Umbilical cord (tissue), 2 donors: Measurements from ENCODE around the gene PPM1N. TPM values are rescaled to one million over a fixed set of nuclear protein-coding genes. Genes with fewer than 3 reads are reported as not detected.

Experiments
- DNase-seq: peaks from one replicate; pipeline ENCODE4 v3.0.0-alpha.2; 2015; ENCODE audit warnings: low spot score
- total RNA-seq: library from RNA; depleted of rRNA; stranded (reverse); fragments of >200 nt; gene quantifications from one replicate; pipeline ENCODE4 v1.2.3, GENCODE V29; 2014; ENCODE audit warnings: low replicate concordance; ENCODE audit not compliant: insufficient read depth

Gene PPM1N
- total RNA-seq, 1 donor from 2014 or later = not detected

DNA sequence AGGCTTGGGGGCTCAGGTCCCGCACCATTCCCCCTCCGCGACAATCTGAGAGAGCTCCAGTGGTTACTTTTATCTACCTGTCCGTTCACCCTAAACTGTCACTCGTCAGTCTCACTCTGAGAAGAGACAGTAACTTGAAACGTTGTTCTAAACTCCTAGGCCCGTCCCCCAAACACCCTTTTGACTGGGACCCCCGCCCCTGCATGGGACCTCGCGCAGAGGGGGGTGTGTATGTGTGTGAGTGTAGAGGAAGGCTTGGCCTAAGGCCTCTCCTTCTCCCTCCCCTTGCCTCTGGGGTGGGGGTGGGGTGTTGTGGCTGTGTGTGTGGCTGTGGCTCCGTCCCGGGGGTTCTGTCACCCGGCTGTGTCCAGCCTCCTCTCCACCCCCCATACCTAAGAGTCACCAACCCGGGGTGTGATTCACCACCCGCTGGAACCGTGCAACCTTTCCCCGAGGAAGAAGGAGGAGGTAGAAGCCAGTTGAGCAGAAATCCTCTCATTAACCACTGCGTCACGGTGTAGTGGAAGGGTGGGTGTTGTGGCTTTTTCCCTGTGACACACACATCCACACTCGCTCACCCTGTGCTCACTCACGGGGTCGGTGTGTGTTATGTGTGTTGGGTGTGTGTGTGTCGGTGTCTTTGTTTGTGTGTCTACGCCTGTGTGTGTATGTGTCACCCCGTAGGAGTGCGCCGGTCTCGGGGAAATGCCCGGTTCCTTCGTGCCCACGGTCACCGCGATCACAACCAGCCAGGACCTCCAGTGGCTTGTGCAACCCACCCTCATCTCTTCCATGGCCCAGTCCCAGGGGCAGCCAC lies 28.1 kb upstream of the PPM1N start:
- DNase-seq = peak; percentile 71

DNA sequence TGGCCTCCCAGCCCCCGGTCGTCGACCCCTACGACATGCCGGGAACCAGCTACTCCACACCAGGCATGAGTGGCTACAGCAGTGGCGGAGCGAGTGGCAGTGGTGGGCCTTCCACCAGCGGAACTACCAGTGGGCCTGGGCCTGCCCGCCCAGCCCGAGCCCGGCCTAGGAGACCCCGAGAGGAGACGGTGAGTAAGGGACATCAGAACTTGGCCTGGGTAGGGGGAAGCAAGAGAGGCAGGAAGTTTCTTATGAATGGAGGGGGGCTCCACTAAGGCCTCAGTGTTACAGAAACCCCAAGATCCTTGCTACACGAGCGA lies 27.5 kb upstream of the PPM1N start:
- no peak for DNase-seq

DNA sequence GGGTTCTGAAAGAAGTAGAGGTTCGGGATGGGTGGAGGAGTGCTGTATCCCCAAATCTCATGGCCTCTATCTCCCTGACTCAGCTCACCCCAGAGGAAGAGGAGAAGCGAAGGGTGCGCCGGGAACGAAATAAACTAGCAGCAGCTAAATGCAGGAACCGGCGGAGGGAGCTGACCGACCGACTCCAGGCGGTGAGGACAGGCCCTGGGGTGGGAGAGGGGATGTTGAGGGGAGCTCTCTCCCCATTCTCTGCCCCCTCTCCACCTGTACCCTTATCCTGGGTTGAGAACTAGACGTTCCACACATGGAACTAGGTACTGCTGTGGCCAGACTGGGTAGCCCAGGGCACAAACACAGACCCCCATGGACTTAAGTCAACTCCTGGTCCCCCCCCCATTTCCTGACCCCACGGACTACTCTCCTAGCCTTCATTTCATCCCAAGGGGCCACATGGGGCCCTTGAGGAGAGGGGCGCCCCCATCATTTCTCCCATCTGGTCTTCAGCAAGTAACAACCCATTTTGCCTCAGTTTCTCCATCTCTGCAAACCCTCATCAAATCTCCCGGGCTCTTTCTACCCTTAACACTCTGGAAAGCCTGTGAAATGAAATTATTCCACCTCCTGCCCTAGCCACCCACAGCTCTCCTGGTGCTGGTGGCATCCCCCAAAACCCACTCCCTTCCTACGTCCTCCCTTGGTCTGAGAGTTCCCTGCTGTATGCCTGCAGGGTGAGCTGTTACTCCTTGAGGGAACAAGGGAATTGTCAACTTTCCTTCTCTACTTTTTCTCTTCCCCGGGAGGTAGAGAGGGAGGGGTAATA lies 26.9 kb upstream of the PPM1N start:
- peak; percentile 47 for DNase-seq

DNA sequence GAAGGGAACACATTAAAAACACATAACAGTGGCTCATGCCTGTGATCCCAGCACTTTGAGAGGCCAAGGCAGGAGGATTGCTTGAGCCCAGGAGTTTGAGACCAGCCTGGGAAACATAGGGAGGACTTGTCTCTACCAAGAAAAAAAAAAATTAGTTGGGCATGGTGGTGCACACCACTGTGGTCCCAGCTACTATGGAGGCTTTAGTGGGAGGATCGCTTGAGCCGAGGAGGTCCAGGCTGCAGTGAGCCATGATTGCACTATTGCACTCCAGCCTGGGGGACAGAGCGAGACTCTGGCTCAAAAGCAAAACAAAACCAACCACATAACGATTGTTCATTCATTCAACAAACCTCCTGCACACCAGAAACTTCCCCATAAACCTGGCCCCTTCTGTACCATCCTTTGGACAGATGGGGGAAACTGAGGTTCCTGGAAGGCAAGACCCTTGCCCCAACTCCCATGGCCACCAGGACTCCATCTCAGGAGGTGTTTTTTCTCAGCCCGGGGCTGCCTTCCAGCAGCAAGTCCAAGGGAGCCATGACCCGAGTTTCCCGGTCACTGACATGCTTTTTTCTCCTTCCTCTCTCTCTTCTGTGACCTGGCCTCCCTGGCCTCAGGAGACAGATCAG lies 26.2 kb upstream of the PPM1N start:
- DNase-seq = peak; percentile 46

DNA sequence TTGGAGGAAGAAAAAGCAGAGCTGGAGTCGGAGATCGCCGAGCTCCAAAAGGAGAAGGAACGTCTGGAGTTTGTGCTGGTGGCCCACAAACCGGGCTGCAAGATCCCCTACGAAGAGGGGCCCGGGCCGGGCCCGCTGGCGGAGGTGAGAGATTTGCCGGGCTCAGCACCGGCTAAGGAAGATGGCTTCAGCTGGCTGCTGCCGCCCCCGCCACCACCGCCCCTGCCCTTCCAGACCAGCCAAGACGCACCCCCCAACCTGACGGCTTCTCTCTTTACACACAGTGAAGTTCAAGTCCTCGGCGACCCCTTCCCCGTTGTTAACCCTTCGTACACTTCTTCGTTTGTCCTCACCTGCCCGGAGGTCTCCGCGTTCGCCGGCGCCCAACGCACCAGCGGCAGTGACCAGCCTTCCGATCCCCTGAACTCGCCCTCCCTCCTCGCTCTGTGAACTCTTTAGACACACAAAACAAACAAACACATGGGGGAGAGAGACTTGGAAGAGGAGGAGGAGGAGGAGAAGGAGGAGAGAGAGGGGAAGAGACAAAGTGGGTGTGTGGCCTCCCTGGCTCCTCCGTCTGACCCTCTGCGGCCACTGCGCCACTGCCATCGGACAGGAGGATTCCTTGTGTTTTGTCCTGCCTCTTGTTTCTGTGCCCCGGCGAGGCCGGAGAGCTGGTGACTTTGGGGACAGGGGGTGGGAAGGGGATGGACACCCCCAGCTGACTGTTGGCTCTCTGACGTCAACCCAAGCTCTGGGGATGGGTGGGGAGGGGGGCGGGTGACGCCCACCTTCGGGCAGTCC lies 25.5 kb upstream of the PPM1N start:
- DNase-seq = peak; percentile 54

DNA sequence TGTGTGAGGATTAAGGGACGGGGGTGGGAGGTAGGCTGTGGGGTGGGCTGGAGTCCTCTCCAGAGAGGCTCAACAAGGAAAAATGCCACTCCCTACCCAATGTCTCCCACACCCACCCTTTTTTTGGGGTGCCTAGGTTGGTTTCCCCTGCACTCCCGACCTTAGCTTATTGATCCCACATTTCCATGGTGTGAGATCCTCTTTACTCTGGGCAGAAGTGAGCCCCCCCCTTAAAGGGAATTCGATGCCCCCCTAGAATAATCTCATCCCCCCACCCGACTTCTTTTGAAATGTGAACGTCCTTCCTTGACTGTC lies 24.9 kb upstream of the PPM1N start:
- peak; percentile 54 for DNase-seq

DNA sequence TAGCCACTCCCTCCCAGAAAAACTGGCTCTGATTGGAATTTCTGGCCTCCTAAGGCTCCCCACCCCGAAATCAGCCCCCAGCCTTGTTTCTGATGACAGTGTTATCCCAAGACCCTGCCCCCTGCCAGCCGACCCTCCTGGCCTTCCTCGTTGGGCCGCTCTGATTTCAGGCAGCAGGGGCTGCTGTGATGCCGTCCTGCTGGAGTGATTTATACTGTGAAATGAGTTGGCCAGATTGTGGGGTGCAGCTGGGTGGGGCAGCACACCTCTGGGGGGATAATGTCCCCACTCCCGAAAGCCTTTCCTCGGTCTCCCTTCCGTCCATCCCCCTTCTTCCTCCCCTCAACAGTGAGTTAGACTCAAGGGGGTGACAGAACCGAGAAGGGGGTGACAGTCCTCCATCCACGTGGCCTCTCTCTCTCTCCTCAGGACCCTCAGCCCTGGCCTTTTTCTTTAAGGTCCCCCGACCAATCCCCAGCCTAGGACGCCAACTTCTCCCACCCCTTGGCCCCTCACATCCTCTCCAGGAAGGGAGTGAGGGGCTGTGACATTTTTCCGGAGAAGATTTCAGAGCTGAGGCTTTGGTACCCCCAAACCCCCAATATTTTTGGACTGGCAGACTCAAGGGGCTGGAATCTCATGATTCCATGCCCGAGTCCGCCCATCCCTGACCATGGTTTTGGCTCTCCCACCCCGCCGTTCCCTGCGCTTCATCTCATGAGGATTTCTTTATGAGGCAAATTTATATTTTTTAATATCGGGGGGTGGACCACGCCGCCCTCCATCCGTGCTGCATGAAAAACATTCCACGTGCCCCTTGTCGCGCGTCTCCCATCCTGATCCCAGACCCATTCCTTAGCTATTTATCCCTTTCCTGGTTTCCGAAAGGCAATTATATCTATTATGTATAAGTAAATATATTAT lies 24.3 kb upstream of the PPM1N start:
- peak; percentile 41 for DNase-seq

DNA sequence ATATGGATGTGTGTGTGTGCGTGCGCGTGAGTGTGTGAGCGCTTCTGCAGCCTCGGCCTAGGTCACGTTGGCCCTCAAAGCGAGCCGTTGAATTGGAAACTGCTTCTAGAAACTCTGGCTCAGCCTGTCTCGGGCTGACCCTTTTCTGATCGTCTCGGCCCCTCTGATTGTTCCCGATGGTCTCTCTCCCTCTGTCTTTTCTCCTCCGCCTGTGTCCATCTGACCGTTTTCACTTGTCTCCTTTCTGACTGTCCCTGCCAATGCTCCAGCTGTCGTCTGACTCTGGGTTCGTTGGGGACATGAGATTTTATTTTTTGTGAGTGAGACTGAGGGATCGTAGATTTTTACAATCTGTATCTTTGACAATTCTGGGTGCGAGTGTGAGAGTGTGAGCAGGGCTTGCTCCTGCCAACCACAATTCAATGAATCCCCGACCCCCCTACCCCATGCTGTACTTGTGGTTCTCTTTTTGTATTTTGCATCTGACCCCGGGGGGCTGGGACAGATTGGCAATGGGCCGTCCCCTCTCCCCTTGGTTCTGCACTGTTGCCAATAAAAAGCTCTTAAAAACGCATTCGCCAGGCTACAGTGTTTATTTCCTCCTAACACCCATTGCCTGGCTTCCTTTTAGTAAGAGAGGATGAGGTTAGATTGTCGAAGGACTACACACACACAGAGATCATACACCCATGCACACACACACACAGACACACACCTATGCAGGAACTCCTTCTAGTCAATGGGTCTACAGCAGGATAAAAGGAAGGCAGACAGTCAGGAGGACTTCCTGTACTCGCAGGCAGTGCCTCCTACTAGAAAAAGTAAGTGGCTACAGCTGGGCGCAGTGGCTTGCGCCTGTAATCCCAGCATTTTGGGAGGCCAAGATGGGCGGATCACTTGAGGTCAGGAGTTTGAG lies 23.4 kb upstream of the PPM1N start:
- peak; percentile 40 for DNase-seq

DNA sequence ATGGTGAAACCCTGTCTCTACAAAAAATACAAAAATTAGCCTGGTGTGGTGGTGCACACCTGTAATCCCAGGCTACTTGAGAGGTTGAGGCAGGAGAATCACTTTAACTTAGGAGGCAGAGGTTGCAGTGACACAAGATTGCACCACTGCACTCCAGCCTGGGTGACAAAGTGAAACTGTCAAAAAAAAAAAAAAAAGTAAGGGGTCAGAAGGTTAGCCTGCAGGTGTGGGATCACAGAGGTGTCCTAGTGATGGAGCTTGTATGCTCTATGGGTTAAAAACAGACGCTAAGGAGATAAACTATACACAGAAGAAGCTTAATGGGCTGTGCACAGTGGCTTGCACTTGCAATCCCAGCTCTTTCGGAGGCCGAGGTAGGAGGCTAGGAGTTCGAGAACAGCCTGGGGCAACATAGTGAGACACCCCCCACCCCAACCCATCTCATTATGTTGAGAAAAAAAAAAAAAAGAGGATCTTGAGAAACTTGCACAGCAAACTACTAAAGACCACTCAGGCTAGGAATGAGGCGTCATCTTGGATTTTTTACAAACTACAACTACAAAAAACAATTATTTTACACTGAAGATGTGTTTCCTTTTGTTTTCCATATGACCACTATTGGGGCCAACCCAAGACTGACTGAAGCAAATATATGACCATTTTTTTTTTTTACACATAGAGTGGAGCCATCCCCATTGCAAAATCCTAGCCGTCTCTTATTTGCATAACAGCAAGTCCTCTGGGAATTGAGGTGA lies 22.5 kb upstream of the PPM1N start:
- DNase-seq = peak; percentile 53

DNA sequence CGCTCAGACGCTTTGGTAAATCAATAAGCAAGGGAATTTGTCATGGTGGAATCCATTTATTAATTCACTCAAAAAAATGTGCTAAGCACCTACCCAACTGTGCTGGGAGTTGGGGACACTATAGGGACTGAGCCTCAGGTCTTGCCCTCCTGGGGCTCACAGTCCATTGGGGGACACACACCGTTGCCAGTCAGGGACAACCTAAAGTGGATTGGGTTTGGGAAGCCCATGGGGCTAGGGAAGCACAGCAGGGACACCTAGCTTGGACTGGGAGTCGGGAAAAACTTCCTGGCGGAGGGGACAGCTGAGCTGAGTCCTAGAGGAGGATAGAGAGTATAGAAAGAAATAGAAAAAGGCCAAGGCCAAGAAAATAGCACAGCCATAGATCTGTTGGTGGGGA lies 21.9 kb upstream of the PPM1N start:
- DNase-seq = peak; percentile 52

DNA sequence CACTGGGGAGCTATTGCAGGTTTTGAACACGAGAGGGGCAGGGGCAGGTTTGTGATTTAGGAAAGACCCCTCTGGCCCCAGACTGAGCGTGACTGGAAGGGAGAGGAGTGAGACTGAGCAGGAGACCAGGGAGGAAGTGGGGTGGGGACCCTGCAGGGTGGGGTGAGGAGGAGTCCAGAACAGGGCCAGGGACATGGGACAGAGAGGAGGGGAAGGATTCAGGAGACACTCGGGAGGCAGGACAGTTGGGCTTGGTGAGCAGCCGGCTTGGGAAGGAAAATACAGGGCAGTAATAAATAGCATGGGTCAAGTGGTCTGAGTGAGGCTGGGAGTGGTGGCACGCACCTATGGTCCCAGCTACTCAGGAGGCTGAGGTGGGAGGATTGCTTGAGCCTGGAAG lies 21.1 kb upstream of the PPM1N start:
- DNase-seq = no peak

DNA sequence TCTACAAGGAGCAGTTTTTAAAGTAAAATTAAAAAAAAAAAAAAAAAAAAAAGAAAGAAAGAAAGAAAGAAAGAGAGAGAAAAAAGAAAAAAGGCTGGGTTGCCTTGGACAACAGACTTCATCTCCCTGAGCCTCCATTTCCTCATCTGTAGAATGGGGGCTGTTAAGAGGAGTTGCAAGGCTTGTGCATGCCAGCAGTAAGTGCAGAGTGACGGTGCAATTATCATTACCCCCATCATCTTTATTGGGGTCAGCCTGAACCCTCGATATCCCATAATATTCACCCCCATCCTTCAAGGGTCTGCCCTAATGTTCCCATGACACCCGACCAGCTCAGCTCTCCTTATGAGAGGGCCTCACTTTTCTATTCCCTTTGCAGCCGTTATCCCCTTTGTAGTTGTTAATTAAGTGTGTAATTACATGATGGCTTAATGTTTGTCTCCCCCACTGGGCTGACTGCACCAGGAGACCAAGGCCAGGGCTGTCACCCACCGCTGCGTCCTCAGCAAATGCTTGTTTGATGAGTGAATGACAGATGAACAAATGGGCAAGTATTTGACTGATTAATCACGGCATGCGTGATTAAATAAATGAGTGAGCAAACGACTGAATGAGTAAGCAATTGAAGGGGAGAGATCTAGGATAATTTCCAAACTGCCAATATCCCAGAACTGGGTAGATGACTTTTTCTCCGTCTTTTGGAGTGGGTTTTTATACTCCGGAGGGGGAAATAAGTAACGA lies 20.4 kb upstream of the PPM1N start:
- peak; percentile 59 for DNase-seq

DNA sequence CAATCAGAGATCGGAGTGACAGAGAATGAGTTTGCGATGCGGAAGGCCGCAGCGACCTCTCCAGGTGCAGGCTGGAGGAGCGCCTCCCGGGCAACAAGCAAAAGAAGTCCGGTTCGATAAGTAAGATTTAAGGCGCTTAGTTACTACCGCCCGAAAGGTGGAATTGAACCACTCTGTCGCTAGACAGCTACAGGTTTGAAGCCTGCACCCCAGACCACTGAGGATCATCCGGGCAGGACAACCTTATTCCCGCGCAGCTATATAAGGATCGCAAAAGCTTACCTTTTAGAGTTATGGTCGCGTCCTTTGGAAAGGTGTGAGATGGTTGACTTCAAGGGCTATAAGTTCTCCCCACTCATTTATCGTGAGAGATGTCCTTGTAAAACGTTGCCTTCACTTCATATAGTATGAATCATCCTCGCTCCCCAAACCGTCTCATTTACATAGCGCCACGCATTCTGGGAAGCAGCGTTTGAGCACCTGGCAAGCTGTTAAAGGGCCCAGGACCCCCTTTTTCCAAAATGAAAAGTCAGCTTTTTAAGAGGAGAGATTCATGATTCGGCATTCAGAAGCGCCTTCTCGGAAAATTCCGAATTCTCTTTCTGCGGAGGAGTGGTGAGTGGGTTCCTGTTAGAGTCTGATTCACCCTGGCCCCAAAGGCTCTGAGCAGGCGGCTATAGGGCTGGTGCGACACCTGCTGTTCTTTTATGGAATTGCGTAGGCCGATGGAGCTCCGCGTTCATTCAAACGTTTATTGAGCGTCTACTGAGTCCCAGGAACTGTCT lies 19.6 kb upstream of the PPM1N start:
- peak; percentile 94 for DNase-seq

DNA sequence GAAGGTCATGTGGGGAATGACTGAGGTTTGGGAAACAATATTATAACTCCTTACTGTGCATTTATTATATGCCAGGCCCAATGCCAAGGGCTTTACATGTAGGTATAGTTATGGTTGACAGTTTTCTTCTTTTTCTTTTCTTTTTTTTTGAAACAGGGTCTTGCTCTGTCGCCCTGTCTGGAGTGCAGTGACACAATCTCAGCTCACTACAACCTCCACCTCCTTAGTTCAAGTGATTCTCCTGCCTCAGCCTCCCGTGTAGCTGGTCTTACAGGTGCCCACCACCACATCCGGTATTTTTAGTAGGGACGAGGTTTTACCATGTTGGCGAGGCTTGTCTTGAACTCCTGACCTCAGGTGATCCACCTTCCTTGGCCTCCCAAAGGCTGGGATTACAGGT lies 15.2 kb upstream of the PPM1N start:
- no peak for DNase-seq

DNA sequence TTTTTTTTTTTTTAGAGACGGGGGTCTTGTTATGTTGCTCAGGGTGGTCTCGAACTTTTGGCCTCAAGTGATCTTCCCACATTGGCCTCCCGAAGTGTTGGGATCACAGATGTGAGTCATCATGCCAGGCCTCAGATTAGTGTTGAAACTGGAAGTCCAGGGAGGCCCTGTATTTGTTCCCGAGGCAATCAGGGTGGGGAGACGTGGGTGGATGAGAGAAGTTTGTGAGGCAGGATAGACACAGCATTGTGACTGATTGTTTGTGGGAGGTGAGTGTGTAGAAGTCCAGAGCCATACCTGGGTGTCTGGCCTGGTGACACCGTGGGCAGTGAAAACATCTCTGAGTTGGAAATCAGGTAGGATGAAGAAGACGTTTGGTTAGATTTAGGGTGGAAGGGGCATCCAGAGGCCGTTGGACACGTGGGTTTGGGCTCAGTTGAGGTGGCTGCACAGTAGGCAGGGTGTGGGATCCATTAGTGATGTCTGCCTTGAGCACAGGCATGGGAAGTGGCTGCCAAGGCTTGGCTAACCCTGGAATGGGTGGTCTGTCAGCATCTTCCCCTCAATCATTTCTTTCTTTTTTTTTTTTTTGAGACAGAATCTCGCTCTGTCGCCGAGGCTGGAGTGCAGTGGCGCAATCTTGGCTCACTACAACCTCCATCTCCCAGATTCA lies 13.8 kb upstream of the PPM1N start:
- DNase-seq = no peak

DNA sequence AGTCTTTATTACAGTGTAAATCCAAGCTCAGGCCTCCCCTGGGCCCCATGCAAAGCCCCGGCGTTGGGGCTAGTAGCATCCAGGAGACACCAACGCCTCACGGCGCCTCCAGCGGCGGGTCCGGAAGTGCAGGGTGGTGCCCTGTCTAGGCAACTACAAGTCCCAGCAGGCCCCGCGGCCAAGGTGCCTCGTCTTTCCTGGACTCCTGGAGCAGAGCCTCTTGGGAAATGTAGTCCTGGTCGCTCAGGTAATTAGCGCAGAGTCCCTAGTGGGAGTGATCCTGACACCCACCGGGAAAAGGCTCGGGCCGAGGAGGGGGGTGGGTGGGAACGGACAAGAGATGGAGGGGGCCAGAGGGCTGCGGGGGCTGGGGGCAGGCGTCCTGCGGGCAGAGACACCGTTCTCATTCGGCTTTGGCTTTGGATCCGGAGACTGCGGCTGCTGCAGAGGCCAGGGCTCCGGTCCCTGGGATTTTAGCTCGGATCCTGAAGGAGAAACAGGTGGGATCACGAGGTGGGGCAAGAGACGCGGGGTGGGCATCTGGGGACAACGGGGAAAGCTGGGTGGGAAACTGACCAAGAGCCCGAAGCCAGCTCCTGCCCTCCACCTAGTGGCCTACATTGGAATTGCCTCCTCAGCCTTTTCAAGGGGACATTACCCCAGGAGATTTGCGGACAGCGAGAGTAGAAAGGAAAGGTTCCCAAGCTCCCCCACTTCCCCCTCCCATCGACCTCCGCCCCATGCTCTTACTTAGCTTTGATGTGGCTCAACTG lies 12.8 kb upstream of the PPM1N start:
- peak; percentile 95 for DNase-seq
